ENCODE results near the gene SSC5D. TPM values are rescaled to one million over a fixed set of nuclear protein-coding genes. Genes with fewer than 3 reads are reported as not detected.

The SSC5D gene
- total RNA-seq, 1 donor from 2014 or later = 7.6 TPM

- TF ChIP-seq CTCF (IDR thresholded peaks at IDR 0.05; ENCODE audit: partially characterized antibody, unreplicated experiment) = no peak
- Mint-ChIP-seq H3K27me3 (ENCODE audit: unreplicated experiment) (peaks cover 6% of the 10 kb centered on the region), H3K4me1 (ENCODE audit: low read depth, unreplicated experiment) (peaks cover 15% of the 10 kb centered on the region), H3K4me3 (ENCODE audit: unreplicated experiment) (peak overlapping the region; percentile 81), H3K36me3 (ENCODE audit: unreplicated experiment) (no peaks in the 10 kb centered on the region), H3K9me3 (ENCODE audit: unreplicated experiment) (peaks cover 7% of the 10 kb centered on the region), H3K27ac (ENCODE audit: unreplicated experiment) (peak overlapping the region; percentile 52)
- no peak for DNase-seq
These were observed 28.1 kb upstream of the SSC5D start for GRCh38 chr19:55459950-55460657.

- Mint-ChIP-seq H3K4me1 (ENCODE audit: low read depth, unreplicated experiment) (peaks cover 15% of the 10 kb centered on the region), H3K9me3 (ENCODE audit: unreplicated experiment) (peaks cover 8% of the 10 kb centered on the region), H3K4me3 (ENCODE audit: unreplicated experiment) (peak overlapping the region; percentile 81), H3K36me3 (ENCODE audit: unreplicated experiment) (no peaks in the 10 kb centered on the region), H3K27ac (ENCODE audit: unreplicated experiment) (peak overlapping the region; percentile 52), H3K27me3 (ENCODE audit: unreplicated experiment) (peaks cover 6% of the 10 kb centered on the region)
- DNase-seq = peak; percentile 77
- TF ChIP-seq CTCF (IDR thresholded peaks at IDR 0.05; ENCODE audit: partially characterized antibody, unreplicated experiment) = no peak
These were observed 27.5 kb upstream of the SSC5D start for GRCh38 chr19:55460670-55461258.

- Mint-ChIP-seq H3K4me3 (ENCODE audit: unreplicated experiment) (peak within 1 kb of the TSS; percentile 81), H3K27me3 (ENCODE audit: unreplicated experiment) (peaks cover 7% of the 10 kb centered on the region), H3K36me3 (ENCODE audit: unreplicated experiment) (no peaks in the 10 kb centered on the region), H3K27ac (ENCODE audit: unreplicated experiment) (peak within 1 kb of the TSS; percentile 52), H3K9me3 (ENCODE audit: unreplicated experiment) (peaks cover 11% of the 10 kb centered on the region), H3K4me1 (ENCODE audit: low read depth, unreplicated experiment) (peaks cover 15% of the 10 kb centered on the region)
- peak; percentile 12 for TF ChIP-seq CTCF (IDR thresholded peaks at IDR 0.05; ENCODE audit: partially characterized antibody, unreplicated experiment)
- peak; percentile 100 for DNase-seq
These were observed 26.8 kb upstream of the SSC5D start, which contains the start of gene ISOC2 for GRCh38 chr19:55461259-55461973. Gene ISOC2, minus strand, starts transcription at chr19:55461642. Its CDS starts 5,156 bp downstream, at chr19:55456486.

- H3K9me3 Mint-ChIP-seq (ENCODE audit: unreplicated experiment) = peaks cover 8% of the 10 kb centered on the region
- H3K4me3 Mint-ChIP-seq (ENCODE audit: unreplicated experiment) = peak overlapping the region; percentile 81
- peaks cover 7% of the 10 kb centered on the region for H3K27me3 Mint-ChIP-seq (ENCODE audit: unreplicated experiment)
- TF ChIP-seq CTCF (IDR thresholded peaks at IDR 0.05; ENCODE audit: partially characterized antibody, unreplicated experiment) = no peak
- DNase-seq = no peak
- H3K27ac Mint-ChIP-seq (ENCODE audit: unreplicated experiment) = no peak overlapping the region
- no peaks in the 10 kb centered on the region for H3K36me3 Mint-ChIP-seq (ENCODE audit: unreplicated experiment)
- peaks cover 15% of the 10 kb centered on the region for H3K4me1 Mint-ChIP-seq (ENCODE audit: low read depth, unreplicated experiment)
These were observed 26.1 kb upstream of the SSC5D start for GRCh38 chr19:55461974-55462626.

Data from glutamatergic neuron (in vitro differentiated cells).